HG03175 (cell line): ENCODE data around the gene RBM14.
"Not testable (repeated sequence)": the region's sequence is repeated elsewhere in the genome, so short reads cannot be mapped to it uniquely, and the experiment has no call there.

Experiments
- ATAC-seq: cut with Tn5 transposase; IDR thresholded peaks from one replicate; pipeline ENCODE4 v1.9.1; 2021; ENCODE audit warnings: mild to moderate bottlenecking, moderate library complexity; ENCODE audit not compliant: unreplicated experiment

The RBM14 gene

DNA sequence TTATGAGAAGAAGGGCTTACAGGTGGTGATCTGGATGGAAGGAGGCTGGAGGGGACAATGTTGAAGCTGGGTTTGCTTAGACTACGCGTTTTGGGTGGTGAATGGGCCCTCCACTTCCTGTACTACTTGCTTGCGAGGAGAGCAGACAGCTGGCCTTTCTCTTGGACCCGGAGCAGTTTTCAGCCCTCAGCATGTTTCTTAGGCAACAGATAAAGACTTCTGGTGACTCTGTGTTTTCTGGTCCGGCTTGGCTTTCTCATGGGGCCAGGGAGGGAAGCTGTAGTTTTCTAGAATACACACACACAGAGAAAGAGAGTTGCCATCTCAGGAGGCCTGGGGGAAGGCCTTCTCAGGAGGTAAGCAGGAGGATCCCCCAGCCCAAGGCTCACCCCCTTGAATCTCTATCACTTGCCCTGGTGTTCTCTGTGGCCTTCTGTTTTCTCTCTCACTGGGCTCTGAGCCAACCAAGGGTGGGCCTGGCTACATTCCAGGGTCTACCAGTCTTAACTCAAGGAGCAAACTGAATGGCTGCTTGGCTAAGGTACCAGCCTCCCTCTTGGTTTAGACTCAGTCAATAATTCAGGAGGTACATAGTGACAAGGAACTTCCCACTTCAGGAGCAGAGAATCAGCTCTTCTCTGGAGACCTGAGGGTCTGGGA lies 21.1 kb upstream of the RBM14 start:
- ATAC-seq: no peak

DNA sequence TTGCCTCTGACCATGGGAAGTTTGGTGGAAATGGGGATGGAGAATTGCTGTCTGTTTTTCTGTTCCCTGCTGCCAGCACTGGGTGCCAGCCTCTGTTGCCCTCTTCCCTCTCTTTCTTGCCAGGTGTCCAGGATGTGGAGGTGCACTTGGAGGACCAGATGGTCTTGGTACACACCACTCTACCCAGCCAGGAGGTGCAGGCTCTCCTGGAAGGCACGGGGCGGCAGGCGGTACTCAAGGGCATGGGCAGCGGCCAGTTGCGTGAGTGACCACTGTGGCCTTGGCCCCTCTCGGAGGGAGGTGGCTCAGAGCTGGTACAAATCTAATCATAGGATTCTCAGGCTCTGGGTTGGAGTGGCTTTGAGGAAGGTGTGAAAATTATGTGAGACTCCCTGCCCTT lies 17.4 kb upstream of the RBM14 start:
- ATAC-seq: no peak

DNA sequence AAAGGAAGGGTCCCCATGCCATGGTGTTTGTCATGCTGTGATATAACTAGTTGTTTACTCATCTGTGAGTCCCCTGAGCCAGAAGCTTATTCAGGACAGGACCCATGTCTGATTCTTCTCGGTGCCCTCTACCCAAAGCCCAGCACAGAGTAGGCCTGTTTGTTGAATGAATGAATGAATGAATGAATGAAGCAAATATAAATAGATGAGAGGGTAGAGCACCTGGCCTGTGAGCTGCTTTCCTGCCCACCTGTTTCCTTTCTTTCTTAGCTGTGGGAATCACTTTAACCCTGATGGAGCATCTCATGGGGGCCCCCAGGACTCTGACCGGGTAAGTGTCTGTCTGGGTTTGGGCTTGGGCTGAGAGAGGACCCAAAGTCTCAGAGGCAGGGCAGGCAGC lies 16.2 kb upstream of the RBM14 start:
- no peak for ATAC-seq

DNA sequence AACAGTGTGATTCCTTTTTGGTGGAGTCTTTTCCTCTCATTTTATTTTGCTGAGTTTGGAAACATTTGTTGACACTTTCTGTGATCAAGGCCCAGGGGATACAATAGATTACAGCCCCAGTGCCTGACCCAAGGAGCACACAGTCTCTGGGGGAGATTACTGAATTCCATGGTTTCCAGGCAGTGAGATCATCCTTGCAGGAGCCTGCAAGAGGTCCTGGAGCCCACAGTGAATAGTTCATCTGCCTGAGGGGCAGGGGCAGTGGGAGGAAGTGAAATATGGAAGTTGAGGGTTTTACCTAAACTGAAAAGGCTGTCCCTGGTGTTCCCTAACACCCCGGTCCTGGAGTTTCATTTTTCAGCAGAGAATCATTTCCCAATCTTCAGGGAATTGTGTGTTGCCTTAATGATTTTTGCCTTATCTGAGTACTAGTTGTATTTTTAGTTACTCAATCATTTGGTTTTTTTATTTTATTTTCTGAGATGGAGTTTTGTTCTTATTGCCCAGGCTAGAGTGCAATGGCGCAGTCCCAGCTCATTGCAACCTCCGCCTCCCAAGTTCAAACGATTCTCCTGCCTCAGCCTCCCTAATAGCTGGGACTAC lies 15.7 kb upstream of the RBM14 start:
- no peak for ATAC-seq

DNA sequence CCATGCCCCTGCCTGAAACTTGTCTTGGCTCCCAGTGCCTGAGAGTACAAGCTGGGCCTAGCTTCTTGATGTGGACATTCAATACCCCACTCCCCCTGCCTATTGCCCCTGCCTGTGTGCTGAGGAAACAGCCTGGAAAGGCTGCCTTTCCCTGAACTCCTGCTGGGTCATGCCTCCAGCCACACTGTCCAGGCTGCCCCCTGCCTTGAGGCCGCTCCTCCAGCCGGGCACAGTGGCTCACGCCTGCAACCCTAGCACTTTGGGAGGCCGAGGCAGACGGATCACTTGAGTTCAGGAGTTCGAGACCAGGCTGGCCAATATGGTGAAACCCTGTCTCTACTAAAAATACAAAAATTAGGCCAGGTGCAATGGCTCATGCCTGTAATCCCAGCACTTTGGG lies 13.4 kb upstream of the RBM14 start:
- ATAC-seq: no peak

DNA sequence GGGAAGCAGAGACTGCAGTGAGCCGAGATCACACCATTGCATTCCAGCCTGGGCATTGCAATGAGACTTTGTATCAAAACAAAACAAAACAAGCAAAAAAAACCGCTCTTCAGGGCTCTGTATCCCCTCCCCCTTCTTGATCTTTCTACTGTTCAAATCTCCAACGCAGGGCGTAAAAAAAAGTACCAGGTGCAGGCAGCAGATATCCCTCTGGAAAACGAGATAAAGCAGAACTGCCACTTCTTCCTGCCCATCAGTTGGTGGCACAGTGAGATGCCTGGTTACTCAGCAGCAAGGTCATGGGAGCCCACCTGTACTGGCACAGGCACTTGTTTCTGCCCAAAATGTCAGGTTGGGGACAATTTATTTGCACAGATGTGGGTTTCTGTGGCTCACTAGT lies 12.3 kb upstream of the RBM14 start:
- no peak for ATAC-seq

DNA sequence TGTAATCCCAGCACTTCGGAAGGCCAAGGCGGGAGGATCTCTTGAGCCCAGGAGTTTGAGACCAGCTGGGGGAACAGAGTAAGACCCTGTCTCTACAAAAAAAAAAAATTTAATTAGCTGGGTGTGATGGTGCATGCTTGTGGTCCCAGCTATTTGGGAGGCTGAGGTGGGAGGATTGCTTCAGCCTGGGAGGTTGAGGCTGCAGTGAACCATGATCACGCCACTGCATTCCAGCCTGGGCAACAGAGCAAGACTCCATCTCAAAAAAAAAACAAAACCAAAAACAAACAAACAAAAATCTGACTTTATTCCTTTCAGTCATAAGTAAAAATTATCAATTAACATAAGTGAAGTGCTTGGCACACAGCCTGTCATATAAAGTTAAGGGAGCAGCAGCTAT lies 9.8 kb upstream of the RBM14 start:
- not testable (repeated sequence) for ATAC-seq

DNA sequence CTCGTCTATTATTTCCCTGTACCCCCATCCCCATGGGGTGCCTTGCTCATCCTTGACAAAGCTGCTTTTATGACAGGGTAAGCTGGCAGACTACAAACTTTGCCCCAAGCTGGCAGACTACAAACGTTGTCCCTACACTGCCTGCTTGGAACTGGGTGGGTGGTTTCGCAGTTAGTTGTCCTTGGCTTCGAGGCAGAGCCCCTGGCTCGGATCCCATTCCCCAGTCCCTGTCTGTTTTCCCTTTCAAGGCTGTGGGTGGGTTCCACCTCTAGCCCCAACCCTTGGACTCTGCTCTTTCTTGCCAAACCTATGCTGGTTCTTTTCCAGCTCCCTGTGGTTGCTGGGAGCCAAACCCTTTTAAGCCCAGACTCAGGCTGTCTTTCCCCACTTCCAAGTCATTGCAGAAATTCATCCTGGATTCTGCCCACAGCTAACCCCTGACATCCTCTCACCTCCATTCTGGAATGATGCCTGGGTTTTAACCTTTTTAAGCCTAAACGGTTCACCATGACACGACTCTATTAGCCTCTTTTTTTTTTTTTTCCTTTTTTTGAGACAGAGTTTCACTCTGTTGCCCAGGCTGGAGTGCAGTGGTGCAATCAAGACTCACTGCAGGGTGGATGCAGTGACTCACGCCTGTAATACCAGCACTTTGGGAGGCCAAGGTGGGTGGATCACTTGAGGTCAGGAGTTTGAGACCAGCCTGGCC lies 9.2 kb upstream of the RBM14 start:
- ATAC-seq: no peak

DNA sequence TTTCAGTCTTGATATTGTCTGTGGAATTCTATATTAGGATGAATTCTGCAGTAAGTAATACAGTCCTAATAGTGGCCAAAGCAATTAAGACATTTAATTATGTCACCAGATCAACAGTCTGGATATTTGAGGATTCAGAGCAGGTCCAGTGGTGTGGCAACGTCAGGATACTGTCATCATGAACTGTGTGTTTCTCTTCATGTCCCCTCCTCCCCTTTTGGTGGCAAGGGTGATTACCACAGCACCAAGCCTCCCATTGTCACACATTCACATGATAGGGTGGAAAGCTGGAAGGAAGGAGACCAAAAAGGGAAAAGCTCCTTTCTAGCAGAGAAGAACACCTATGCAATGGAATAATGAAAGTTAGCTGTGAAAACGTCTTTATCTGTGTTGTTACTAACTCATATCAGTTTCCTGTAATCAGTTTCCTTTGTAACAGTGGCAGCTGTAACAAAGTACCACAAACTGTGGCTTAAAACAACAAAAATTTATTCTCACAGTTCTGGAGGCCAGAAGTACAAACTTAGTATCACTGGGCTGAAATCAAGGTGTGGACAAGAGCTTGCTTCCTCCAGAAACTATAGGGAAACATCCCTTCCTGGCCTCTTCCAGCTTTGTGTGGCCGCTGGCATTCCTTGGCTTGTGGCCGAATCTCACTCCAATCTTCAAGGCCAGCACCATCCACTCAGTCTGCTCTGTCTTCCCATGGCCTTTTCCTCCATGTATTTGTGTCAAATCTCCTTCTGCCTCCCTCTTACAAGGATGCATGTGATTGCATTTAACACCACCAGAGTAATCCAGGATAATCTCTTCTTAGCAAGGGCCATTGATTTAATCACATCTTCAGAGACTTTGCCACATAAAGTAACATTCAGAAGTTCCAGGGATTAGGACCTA lies 6.5 kb upstream of the RBM14 start:
- no peak for ATAC-seq

DNA sequence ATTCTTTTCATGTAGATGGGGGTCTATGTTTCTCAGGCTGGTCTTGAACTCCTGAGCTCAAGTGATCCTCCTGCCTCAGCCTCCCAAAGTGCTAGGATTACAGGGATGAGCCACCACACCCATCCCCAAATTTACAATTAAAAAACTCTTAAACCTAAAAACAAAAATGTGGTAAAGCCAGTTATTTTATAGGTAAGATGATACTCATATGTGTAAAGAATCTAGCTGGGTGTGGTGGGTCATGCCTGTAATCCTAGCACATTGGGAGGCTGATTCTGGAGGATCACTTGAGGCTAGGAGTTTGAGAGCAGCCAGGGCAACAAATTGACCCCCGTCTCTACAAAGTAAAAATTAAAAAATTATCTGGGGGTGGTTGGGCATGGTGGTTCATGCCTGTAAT lies 4.0 kb upstream of the RBM14 start:
- ATAC-seq: no peak

DNA sequence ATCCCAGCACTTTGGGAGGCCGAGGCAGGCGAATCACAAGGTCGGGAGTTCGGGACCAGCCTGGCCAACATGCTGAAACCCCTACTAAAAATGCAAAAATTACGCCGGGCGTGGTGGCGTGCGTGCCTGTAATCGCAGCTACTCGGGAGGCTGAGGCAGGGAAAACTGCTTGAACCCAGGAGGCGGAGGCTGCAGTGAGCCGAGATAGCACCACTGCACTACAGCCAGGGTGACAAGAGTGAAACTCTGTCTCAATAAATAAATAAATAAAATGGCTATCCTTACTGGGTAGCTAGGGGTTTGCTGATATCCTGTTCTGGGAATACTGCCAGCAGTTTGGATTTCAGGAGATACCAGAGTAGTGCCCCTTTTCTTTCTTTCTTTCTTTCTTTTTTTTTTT lies 2.4 kb upstream of the RBM14 start:
- ATAC-seq: no peak

DNA sequence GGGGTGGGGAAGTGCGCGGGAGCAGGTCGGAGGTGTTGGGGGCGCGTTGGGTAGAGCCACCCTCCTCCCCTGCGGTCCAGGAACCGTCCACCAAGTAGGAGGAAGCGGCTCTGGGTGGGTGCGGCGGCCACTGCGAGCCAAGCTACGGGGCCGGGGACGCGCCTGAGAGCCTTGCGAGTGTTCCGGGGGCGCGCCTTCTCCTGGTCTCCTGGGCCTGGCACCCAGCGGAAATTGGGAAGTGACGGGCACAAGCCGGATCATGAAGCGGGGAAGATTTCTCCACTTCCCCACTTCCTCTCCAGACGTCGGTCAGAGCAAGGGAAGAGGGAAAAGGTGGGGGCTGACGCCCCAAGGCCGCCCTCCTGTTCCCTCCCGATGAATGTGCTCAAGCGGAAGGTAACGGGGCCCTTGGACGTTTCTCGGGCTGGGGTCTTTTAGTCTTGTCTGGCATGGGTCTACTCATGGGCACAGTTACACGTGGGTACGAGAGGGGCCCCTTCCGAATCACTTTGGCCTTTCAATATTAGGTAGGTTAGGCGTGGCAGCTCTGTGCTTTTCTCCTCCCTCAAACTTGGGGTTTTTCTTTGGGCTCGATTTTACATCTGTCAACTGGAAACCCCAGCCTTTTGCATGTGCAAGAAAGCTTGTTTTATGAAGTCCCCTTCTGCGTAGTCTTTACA lies 865 bp downstream of the RBM14 start:
- peak; percentile 10 for ATAC-seq

DNA sequence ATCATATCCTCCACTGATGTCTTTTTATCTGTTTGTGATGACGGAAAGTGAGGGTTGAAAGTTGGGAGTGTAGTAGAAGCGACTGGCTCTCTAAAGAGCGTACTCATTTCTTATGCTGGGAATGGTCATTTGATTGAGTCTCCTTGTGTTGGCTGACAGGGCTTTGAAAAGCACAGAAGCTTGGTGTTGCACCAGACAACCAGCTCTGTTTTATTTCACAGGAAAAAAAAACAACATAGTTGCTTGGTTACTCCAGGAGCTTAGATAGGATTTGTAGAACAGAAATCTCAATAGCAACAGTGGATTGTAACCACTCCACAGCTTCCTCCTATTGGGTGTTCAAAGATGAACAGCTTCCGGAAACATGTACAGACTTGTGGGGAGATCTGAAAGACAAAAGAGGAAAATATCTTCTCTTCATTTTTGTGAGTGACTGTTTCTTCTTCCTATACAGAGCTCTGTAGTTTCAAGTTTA lies 2.7 kb downstream of the RBM14 start:
- no peak for ATAC-seq

DNA sequence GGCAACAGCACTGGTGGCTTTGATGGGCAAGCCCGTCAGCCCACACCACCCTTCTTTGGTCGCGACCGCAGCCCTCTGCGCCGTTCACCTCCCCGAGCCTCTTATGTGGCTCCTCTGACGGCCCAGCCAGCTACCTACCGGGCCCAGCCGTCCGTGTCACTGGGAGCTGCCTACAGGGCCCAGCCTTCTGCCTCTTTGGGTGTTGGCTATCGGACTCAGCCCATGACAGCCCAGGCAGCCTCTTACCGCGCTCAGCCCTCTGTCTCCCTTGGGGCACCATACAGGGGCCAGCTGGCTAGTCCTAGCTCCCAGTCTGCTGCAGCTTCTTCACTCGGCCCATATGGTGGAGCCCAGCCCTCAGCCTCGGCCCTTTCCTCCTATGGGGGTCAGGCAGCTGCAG lies 8.0 kb downstream of the RBM14 start:
- no peak for ATAC-seq

DNA sequence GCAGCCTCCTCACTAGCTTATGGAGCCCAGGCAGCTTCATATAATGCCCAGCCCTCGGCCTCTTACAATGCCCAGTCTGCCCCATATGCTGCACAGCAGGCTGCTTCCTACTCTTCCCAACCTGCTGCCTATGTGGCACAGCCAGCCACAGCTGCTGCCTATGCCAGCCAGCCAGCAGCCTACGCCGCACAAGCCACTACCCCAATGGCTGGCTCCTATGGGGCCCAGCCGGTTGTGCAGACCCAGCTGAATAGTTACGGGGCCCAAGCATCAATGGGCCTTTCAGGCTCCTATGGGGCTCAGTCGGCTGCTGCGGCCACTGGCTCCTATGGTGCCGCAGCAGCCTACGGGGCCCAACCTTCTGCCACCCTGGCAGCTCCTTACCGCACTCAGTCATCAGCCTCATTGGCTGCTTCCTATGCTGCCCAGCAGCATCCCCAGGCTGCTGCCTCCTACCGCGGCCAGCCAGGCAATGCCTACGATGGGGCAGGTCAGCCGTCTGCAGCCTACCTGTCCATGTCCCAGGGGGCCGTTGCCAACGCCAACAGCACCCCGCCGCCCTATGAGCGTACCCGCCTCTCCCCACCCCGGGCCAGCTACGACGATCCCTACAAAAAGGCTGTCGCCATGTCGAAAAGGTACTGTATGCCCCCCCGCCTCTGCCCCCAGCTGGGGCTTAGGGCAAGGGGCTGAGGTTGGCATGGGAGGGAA lies 8.8 kb downstream of the RBM14 start:
- no peak for ATAC-seq

DNA sequence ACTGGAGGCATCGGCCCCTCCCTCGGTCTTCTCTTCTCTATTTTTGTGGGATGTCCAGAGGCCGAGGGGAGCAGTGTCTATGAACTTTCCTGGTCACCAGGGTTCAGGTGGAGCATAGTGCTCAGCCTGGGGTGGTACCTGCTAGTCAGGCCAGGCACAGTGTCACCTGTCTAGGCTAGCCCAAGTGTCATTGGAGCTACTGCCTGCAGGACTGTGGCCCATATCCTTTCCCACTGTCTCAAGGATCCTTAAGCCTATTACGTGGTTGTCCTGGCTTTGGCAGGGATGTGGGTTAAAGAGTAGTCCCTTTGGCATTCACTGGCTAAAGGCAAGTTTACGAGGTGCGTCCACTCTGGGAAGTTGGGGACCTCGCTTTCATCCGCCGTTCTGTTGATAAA lies 9.3 kb downstream of the RBM14 start:
- no peak for ATAC-seq

DNA sequence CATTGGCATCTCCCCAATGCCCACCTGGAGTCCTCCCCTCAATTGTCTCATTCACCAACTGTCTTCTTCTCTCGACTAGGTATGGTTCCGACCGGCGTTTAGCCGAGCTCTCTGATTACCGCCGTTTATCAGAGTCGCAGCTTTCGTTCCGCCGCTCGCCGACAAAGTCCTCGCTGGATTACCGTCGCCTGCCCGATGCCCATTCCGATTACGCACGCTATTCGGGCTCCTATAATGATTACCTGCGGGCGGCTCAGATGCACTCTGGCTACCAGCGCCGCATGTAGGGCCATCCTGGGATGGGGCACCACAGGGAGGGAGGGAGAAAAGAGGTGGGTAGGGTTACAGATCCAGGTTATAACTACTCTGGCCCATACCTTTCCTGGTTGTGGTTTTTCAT lies 10.0 kb downstream of the RBM14 start:
- ATAC-seq: no peak

DNA sequence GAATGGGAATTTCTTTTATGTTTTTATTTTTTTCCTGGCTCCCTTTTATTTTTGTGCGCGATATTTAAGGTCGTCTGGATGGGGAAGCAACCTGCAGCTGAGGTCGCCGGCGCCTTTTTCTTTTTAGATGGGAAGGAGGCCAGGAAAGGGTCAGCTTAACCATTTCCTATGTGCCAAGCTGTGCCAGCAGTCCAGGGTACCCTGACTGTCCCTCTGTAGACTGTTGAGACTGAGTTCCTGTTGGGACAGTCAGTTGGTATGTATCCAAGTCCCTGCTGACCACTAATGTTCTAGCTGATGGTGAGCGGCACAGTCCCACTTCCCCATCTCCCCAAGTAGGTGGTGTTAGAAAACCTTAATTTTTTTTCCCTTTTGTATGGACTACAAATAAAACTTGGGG lies 10.5 kb downstream of the RBM14 start:
- ATAC-seq: no peak

DNA sequence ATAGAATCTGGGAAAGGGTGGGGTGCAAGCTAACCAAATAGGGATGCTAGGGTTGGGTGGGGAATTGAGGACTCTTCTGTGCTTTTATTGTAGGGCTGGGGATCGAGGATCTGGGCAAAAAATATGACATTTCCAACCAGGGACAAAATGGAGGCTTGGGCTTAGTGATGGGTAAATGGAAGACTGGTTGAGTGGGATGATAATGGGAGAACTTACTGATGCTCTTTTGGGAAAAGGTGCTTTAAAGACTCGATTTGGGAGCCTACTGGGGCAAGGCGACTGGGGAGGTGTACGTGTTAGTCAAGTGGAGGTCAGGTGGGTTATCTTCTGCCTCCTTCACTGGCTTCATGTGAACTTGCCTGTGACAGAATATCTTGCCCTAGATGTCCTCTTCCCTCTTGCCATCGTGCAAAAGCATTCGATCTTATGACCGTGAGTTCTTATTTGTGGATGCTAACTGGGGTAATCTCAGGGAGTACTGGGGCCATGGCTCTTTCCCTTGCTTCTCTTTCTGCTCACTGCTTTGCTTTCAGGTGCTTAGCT lies 11.7 kb downstream of the RBM14 start:
- ATAC-seq: no peak

DNA sequence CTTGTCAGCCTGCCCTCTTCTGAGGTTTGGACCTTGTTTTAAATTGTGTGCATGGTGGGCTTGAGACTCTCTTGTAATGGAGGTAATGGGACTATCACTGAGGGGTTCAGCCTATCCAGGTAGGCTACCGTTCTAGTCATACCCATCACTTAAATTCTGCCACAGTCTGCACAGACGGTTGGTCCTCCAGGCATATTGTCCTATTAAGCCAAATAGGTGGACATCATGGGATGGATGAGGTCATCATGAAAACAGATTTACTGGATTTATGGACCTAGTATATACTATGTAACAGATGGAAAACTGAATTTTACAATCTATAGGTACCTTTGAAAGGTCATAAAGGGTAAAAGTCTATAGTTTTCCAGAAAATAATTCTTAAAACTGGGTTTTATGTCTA lies 12.9 kb downstream of the RBM14 start:
- no peak for ATAC-seq
